GM12864 (cell line): ENCODE measurements around the gene CALCR.

Experiments used
- DNase-seq: peaks from one replicate; pipeline ENCODE4 v3.0.0-alpha.2; 2011; ENCODE audit warnings: low read depth
- H3K4me3 ChIP-seq: 2 replicates; pipeline ENCODE4 v1.5.1; 2011; ENCODE audit warnings: mild to moderate bottlenecking, low read depth, low read length, control low read depth
- TF ChIP-seq, protein P1 (sequence below): IDR thresholded peaks from 2 replicates; pipeline ENCODE4 v1.5.1; 2011; ENCODE audit warnings: low read depth, mild to moderate bottlenecking, moderate library complexity, low read length, control low read depth, inconsistent platforms; ENCODE audit errors: missing control alignments

The CALCR gene

DNA sequence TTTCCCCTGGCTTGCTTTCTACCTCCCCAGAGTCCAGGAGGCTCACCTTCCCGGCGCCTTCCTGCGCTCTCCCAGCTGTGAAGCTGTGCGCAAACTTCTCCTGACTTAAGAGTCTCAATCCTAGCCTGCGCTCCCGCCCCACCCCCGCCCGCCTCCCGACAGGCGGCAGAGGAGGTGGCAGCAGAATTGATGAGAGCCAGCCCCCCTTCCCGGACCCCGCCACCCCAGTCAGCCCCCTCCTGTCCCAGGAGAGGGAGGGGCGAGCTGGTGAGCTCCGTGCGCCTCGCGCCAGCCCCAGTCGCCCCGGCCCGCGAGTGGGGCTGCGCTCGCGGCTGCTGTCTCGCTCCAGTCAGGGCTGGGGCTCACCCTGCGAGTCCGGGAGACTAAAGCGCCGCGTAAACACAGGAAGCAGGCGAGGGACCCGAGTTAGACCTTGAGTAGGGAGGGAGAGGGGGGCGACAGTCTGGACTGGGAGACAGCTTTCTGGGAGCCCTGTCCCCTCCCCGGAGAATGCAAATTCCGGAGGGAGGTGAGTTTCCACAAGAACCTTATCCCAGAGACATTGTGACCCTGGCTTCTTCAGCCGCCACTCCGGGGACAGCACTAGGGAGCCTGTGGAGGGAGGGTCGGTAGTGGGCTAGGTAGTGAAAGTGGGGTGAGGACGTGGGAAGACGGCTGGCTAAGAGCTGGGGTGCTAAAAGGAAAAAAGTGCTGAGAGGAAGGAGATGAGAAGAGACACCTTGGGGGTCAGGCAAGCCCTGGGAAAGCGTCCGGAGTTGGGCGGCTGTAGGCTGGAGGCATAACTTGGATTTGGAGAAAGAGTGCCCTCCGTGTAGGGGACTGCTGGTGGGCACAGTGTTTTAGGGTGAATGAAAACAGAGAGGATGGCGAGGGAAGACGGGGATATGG lies at the start of gene CALCR:
TSS of gene CALCR (minus strand) at position 79 of the 909 bp plus-strand sequence. CDS start 87,743 bp downstream, outside the sequence.
- no peak within 1 kb of the TSS for H3K4me3 ChIP-seq
- no peak for DNase-seq
- TF ChIP-seq, protein P1, sequence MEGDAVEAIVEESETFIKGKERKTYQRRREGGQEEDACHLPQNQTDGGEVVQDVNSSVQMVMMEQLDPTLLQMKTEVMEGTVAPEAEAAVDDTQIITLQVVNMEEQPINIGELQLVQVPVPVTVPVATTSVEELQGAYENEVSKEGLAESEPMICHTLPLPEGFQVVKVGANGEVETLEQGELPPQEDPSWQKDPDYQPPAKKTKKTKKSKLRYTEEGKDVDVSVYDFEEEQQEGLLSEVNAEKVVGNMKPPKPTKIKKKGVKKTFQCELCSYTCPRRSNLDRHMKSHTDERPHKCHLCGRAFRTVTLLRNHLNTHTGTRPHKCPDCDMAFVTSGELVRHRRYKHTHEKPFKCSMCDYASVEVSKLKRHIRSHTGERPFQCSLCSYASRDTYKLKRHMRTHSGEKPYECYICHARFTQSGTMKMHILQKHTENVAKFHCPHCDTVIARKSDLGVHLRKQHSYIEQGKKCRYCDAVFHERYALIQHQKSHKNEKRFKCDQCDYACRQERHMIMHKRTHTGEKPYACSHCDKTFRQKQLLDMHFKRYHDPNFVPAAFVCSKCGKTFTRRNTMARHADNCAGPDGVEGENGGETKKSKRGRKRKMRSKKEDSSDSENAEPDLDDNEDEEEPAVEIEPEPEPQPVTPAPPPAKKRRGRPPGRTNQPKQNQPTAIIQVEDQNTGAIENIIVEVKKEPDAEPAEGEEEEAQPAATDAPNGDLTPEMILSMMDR, result no peak

DNA sequence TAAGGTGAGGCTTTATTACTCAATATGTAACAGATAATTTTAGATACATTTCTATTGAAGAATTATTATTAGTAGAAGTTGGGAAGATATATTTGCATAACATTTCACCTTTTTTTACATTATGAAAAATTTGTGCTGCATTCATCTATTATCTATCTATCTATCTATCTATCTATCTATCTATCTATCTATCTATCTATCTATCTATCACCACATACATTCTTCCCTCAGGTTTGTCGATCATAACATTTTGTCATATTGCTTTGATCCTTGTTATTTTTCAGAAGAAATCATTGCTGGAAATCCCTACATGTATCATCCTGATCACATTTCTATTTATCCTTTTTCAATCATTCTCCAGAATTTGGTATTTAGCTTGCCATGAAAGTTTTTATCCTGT lies 49.3 kb upstream of the CALCR start:
- no peak overlapping the region for H3K4me3 ChIP-seq
- TF ChIP-seq, protein P1, result no peak
- DNase-seq, result no peak

DNA sequence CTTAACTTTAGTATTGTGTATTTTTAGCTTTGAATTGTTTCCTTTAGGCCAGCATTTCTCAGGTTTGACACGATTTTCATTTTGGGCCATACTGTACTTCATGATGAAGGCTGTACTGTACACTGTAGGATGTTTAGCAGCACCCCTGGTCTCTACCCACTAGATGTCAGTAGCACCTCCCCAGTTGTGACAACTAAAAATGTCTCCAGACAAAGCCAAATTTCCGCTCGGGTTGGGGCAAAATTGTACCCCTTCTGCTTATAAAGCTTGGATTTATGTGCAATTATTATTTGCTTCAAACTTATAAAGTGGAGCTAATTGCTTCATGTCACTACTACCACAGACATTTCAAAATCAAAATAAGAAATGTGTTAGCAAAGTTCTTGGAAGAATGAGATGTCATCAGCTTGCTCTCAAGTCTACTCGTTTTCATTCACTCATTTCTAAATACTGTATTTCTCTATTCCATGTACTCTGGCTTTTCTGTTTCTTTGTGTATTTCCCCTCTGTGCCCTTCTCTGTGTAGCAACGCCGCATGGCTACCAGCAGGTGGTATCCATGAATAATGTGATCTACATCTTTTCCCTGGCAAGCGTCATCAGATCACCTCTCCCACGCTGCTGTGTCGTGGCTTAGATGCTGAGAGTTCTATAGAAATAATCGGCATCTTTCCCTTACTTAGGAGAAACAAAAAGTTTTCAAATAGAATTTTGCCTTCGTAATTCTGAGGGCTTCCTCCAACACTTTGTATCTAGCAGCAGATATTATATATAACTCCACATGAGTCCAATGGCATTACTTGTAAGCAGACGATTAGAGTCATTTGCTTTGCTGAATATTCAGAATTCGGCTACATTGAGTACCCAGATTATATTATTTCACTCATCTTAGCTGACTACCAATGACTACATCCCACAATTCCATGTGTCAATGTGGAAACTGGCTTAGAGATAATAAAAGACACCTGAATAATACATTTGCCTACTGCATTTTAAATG lies 47.8 kb upstream of the CALCR start:
- TF ChIP-seq, protein P1, result peak; percentile 40
- no peak overlapping the region for H3K4me3 ChIP-seq
- no peak for DNase-seq

DNA sequence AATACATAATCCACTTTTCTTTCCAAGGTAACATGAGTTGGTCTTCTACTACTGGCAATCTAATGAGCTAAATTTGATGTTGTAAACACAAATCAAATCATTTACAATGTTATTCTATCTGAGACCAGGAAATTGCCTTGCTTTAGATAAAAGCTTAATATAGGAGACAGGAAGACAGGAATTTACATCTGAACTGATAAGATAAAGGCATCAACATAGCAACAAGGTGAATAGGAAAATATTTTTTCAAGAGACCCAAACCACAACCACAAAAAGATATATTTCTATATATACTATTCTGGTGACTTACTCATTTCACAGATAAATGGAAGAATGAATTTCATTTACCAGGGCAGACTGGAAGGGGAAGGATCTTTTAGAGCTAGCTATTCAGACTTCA lies 46.3 kb upstream of the CALCR start:
- no peak for DNase-seq
- H3K4me3 ChIP-seq, result no peak overlapping the region
- TF ChIP-seq, protein P1, result no peak

DNA sequence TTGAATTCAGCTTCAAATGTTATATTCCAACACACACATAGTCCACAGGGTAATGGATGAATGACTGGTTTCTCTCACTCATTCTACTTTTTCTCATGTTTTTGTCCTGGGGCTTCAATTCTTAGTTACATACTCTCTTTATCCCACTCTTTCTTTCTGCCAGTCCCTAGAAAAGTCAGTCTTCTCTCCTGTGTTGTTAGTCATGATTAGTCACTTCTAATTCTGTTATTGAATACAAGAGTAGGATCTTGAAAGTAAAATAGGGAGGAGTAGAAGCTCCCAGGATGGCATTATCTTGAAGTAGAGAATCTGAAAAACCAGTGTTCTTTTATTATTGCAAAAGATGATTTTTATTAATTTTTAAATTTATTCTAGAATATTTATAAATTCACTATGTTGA lies 45.5 kb upstream of the CALCR start:
- TF ChIP-seq, protein P1, result no peak

DNA sequence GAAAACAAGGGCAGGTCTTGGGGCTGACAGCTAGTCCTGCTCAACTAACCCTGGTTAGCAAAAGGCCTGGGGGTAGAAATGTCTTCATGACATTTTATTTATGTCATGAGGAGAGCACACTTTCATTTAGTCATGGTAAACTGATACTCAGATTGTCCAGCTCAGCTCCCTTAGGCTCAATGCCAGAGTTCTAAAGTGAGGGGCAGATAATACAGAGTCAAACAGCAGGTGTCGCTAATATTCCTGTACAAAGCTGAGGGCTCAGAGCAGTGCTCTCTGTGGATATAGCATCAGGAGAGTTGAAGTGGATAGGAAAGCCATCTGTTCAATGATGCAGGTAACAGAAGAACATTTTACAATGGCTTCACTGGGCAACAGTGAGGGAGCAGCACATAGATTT lies 26.8 kb upstream of the CALCR start:
- TF ChIP-seq, protein P1, result peak; percentile 11
- H3K4me3 ChIP-seq, result no peak overlapping the region
- no peak for DNase-seq

More for the DNA sequence above, 45.5 kb upstream of the CALCR start:
- no peak overlapping the region for H3K4me3 ChIP-seq
- no peak for DNase-seq
